Cardiac muscle cell (in vitro differentiated cells and primary cell): ENCODE results near the gene IFNL2. TPM values are rescaled to one million over a fixed set of nuclear protein-coding genes. Genes with fewer than 3 reads are reported as not detected.
A peak's percentile ranks its signal among the peaks of the same experiment; 100 is the strongest.
"Not testable (repeated sequence)": the region's sequence is repeated elsewhere in the genome, so short reads cannot be mapped to it uniquely, and the experiment has no call there.

Experiments
- DNase-seq, 2 donors: peaks; one replicate each; pipeline versions ENCODE4 v3.0.0 to v3.0.0-alpha.2; 2010 to 2017; ENCODE audit warnings: low read depth in 1 of 2, low spot score in 1 of 2
- H3K27ac ChIP-seq: fragments of 200-600 bp; sonication (generic); 2 replicates; pipeline ENCODE4 v1.5.1; 2016
- H3K27me3 ChIP-seq: fragments of 200-600 bp; sonication (generic); 2 replicates; pipeline ENCODE4 v1.6.0; 2016; ENCODE audit warnings: control low read depth
- H3K36me3 ChIP-seq: fragments of 200-600 bp; sonication (generic); 2 replicates; pipeline ENCODE4 v1.5.1; 2016; ENCODE audit warnings: control low read depth
- H3K4me1 ChIP-seq: fragments of 200-600 bp; sonication (generic); 2 replicates; pipeline ENCODE4 v1.8.1; 2017; ENCODE audit warnings: low read depth, mild to moderate bottlenecking, mixed run types
- H3K4me3 ChIP-seq: fragments of 200-600 bp; sonication (generic); 2 replicates; pipeline ENCODE4 v1.5.1; 2016; ENCODE audit warnings: mild to moderate bottlenecking
- H3K9me3 ChIP-seq: fragments of 200-600 bp; sonication (generic); 2 replicates; pipeline ENCODE4 v1.5.1; 2017; ENCODE audit warnings: low read depth, mild to moderate bottlenecking, control low read depth
- CTCF ChIP-seq: IDR thresholded peaks from 2 replicates; pipeline ENCODE4 v1.5.1; 2012; ENCODE audit warnings: low read depth, mild to moderate bottlenecking, low read length
- polyA plus RNA-seq: library from polyadenylated mRNA; unstranded; fragments of >200 nt; fragmentation: Nextera tagmentation; extraction: Ambion mirVana; gene quantifications from 2 replicates; pipeline ENCODE4 v1.2.1, GENCODE V29; 2016
- total RNA-seq: library from RNA; depleted of rRNA; stranded (reverse); fragments of >200 nt; gene quantifications from 2 replicates; pipeline ENCODE4 v1.2.3, GENCODE V29; 2016

Gene IFNL2
- total and polyA plus RNA-seq, 2 experiments from 2014 or later, result not detected

GRCh38 chr19:39308531-39309304 lies 40.5 kb downstream of the IFNL2 start:
- Histone ChIP-seq H3K9me3 (no peaks in the 10 kb centered on the region), H3K4me3 (no peak overlapping the region), H3K36me3 (peaks cover 10% of the 10 kb centered on the region), H3K27ac (no peak overlapping the region), H3K4me1 (peaks cover 32% of the 10 kb centered on the region), H3K27me3 (no peaks in the 10 kb centered on the region)
- TF ChIP-seq CTCF, result no peak
- peak; percentile 14 to 37 for DNase-seq

- not testable (repeated sequence) for H3K4me3 ChIP-seq, H3K9me3 ChIP-seq, DNase-seq, H3K27me3 ChIP-seq, H3K27ac ChIP-seq
- Histone ChIP-seq H3K4me1 (peaks cover 29% of the 10 kb centered on the region), H3K36me3 (peaks cover 16% of the 10 kb centered on the region)
These were observed 41.1 kb downstream of the IFNL2 start for GRCh38 chr19:39309305-39309670.

- Histone ChIP-seq H3K36me3 (peaks cover 18% of the 10 kb centered on the region), H3K4me3 (no peak overlapping the region), H3K27ac (peak overlapping the region; percentile 61), H3K27me3 (no peaks in the 10 kb centered on the region), H3K9me3 (no peaks in the 10 kb centered on the region), H3K4me1 (peaks cover 21% of the 10 kb centered on the region)
- peak; percentile 31 to 68 for DNase-seq
- no peak for TF ChIP-seq CTCF
These were observed 42.5 kb downstream of the IFNL2 start for GRCh38 chr19:39310558-39311311.

GRCh38 chr19:39314016-39314728 lies 46.0 kb downstream of the IFNL2 start:
- H3K27ac ChIP-seq, result no peak overlapping the region
- peaks cover 7% of the 10 kb centered on the region for H3K4me1 ChIP-seq
- no peaks in the 10 kb centered on the region for H3K9me3 ChIP-seq
- no peak overlapping the region for H3K4me3 ChIP-seq
- H3K36me3 ChIP-seq, result peaks cover 18% of the 10 kb centered on the region
- TF ChIP-seq CTCF, result no peak
- H3K27me3 ChIP-seq, result no peaks in the 10 kb centered on the region
- no peak for DNase-seq

- Histone ChIP-seq H3K27me3 (no peaks in the 10 kb centered on the region), H3K27ac (no peak overlapping the region), H3K4me1 (peaks cover 8% of the 10 kb centered on the region), H3K9me3 (no peaks in the 10 kb centered on the region), H3K4me3 (no peak overlapping the region), H3K36me3 (peaks cover 18% of the 10 kb centered on the region)
- no peak for TF ChIP-seq CTCF
- DNase-seq, result no peak
These were observed 47.7 kb downstream of the IFNL2 start for GRCh38 chr19:39315933-39316332.
